ENCODE measurements around the gene TGM5.
"Not testable (repeated sequence)": the region's sequence is repeated elsewhere in the genome, so short reads cannot be mapped to it uniquely, and the experiment has no call there.

Gene TGM5

GRCh38 chr15:43294091-43294706 lies 27.5 kb upstream of the TGM5 start:
- DNase-seq (ENCODE audit: extremely low spot score), result no peak
- CTCF ChIA-PET, result interaction anchor here (0.9 to 1.6 kb wide), 3 partner anchors 9 to 14 kb away, joined by 3 to 4 read pairs (median 4); no protein-coding TSS in a partner anchor
- no peak for TF ChIP-seq CTCF (IDR thresholded peaks at IDR 0.05; ENCODE audit: control extremely low read depth, extremely low read depth, low read depth, missing control alignments)
- POLR2A ChIA-PET, result no interaction called here

GRCh38 chr15:43293432-43293831 lies 26.7 kb upstream of the TGM5 start:
- CTCF ChIA-PET, result interaction anchor here (1.6 to 2.6 kb wide), 3 partner anchors 9 to 69 kb away, joined by 4 to 12 read pairs (median 4); no protein-coding TSS in a partner anchor
- no peak for DNase-seq (ENCODE audit: extremely low spot score)
- no peak for TF ChIP-seq CTCF (IDR thresholded peaks at IDR 0.05; ENCODE audit: control extremely low read depth, extremely low read depth, low read depth, missing control alignments)
- POLR2A ChIA-PET, result no interaction called here

- ChIA-PET CTCF (interaction anchor here (2.6 kb wide), 1 partner anchor 68 kb away, joined by 12 read pairs; no protein-coding TSS in a partner anchor), POLR2A (no interaction called here)
- no peak for TF ChIP-seq CTCF (IDR thresholded peaks at IDR 0.05; ENCODE audit: control extremely low read depth, extremely low read depth, low read depth, missing control alignments)
- DNase-seq (ENCODE audit: extremely low spot score), result no peak
Observed at GRCh38 chr15:43292375-43293078, 25.8 kb upstream of the TGM5 start.

- CTCF ChIA-PET, result not testable (repeated sequence)
Observed at GRCh38 chr15:43289656-43290055, 22.9 kb upstream of the TGM5 start.

GRCh38 chr15:43287254-43287653 lies 20.5 kb upstream of the TGM5 start:
- no peak for TF ChIP-seq CTCF (IDR thresholded peaks at IDR 0.05; ENCODE audit: control extremely low read depth, extremely low read depth, low read depth, missing control alignments)
- POLR2A ChIA-PET, result no interaction called here
- DNase-seq (ENCODE audit: extremely low spot score), result no peak

More at GRCh38 chr15:43289656-43290055, 22.9 kb upstream of the TGM5 start:
- DNase-seq (ENCODE audit: extremely low spot score); POLR2A ChIA-PET: not testable (repeated sequence)

GRCh38 chr15:43286074-43286473 lies 19.3 kb upstream of the TGM5 start:
- POLR2A ChIA-PET, result no interaction called here
- CTCF ChIA-PET, result interaction anchor here (0.8 to 8.1 kb wide), 46 partner anchors 9 to 582 kb away, joined by 3 to 326 read pairs (median 6); partner anchors contain the start of genes CCNDBP1, EPB42, TGM5 and TGM7
- no peak for DNase-seq (ENCODE audit: extremely low spot score)

More at GRCh38 chr15:43287254-43287653, 20.5 kb upstream of the TGM5 start:
- CTCF ChIA-PET, result interaction anchor here (1.1 to 8.1 kb wide), 8 partner anchors 18 to 77 kb away, joined by 4 to 326 read pairs (median 38); partner anchors contain the start of genes TGM5 and TGM7

More at GRCh38 chr15:43286074-43286473, 19.3 kb upstream of the TGM5 start:
- TF ChIP-seq CTCF (IDR thresholded peaks at IDR 0.05; ENCODE audit: control extremely low read depth, extremely low read depth, low read depth, missing control alignments), result no peak
